ENCODE measurements around the gene WNT9A.

Gene WNT9A

GRCh38 chr1:227911376-227911775 is 36.4 kb downstream of the WNT9A start:
- Histone ChIP-seq H3K4me1 (ENCODE audit: control insufficient read depth, insufficient read depth, low read length) (0 out of 2 replicates have a peak, but pooled peaks cover 2% of the 10 kb centered on the region), H3K9me3 (ENCODE audit: control insufficient read depth, insufficient read depth, low read depth, low read length) (no peaks in the 10 kb centered on the region; the same call in 1 of the 2 replicates), H3K4me3 (ENCODE audit: low read depth, low read length) (no peak overlapping the region), H3K36me3 (ENCODE audit: control insufficient read depth in 2 of 2, insufficient read depth in 1 of 2, low read length in 2 of 2) (no peaks in the 10 kb centered on the region), H3K27ac (ENCODE audit: extremely low read depth, low read depth, low read length) (no peak overlapping the region)
- POLR2A ChIA-PET = no interaction called here
- TF ChIP-seq ZNF626 (tag by site-specific recombination; IDR thresholded peaks at IDR 0.05) (no peak), ZNF157 (tag by site-specific recombination; IDR thresholded peaks at IDR 0.05) (no peak)
- CTCF ChIA-PET = interaction anchor here (0.7 kb wide), 1 partner anchor 198 kb away, joined by 3 read pairs; the partner anchor contains the start of gene MRPL55

GRCh38 chr1:227910511-227911153 is 37.1 kb downstream of the WNT9A start:
- Histone ChIP-seq H3K9me3 (ENCODE audit: control insufficient read depth, insufficient read depth, low read depth, low read length) (no peaks in the 10 kb centered on the region; the same call in 1 of the 2 replicates), H3K27ac (ENCODE audit: extremely low read depth, low read depth, low read length) (no peak overlapping the region), H3K4me1 (ENCODE audit: control insufficient read depth, insufficient read depth, low read length) (no peaks in the 10 kb centered on the region), H3K4me3 (ENCODE audit: low read depth, low read length) (no peak overlapping the region), H3K36me3 (ENCODE audit: control insufficient read depth in 2 of 2, insufficient read depth in 1 of 2, low read length in 2 of 2) (no peaks in the 10 kb centered on the region)
- ChIA-PET CTCF (interaction anchor here (0.7 kb wide), 1 partner anchor 199 kb away, joined by 3 read pairs; the partner anchor contains the start of gene MRPL55), POLR2A (no interaction called here)
- TF ChIP-seq ZNF221 (tag by site-specific recombination; IDR thresholded peaks at IDR 0.05; ENCODE audit: borderline replicate concordance) (no peak), ZNF138 (tag by site-specific recombination; IDR thresholded peaks at IDR 0.05; ENCODE audit: borderline replicate concordance) (no peak), ZNF747 (tag by site-specific recombination; IDR thresholded peaks at IDR 0.05) (no peak), ZNF248 (tag by site-specific recombination; IDR thresholded peaks at IDR 0.05) (no peak), ZBTB21 (tag by site-specific recombination; IDR thresholded peaks at IDR 0.05) (no peak), ZIC2 (tag by site-specific recombination; IDR thresholded peaks at IDR 0.05) (no peak), KLF10 (tag by site-specific recombination; IDR thresholded peaks at IDR 0.05) (no peak), ZNF175 (tag by site-specific recombination; IDR thresholded peaks at IDR 0.05) (no peak), GLIS1 (tag by site-specific recombination; IDR thresholded peaks at IDR 0.05) (no peak), ZNF623 (tag by site-specific recombination; IDR thresholded peaks at IDR 0.05) (no peak), ZNF624 (tag by site-specific recombination; IDR thresholded peaks at IDR 0.05) (no peak), PRDM10 (tag by site-specific recombination; IDR thresholded peaks at IDR 0.05) (no peak), ZNF155 (tag by site-specific recombination; IDR thresholded peaks at IDR 0.05) (no peak), ZBTB26 (tag by site-specific recombination; optimal IDR thresholded peaks at IDR 0.05) (no peak), HIC1 (tag by site-specific recombination; IDR thresholded peaks at IDR 0.05) (no peak), FEZF1 (tag by site-specific recombination; IDR thresholded peaks at IDR 0.05) (no peak), ZNF792 (tag by site-specific recombination; IDR thresholded peaks at IDR 0.05) (no peak), ZNF354C (tag by site-specific recombination; IDR thresholded peaks at IDR 0.05; ENCODE audit: borderline replicate concordance, low read depth) (no peak), ZNF24 (tag by site-specific recombination; IDR thresholded peaks at IDR 0.05) (no peak), ZNF585B (tag by site-specific recombination; IDR thresholded peaks at IDR 0.05) (no peak)

Measured in HEK293 (cell line).